ENCODE data around the gene LAMA4. TPM values are rescaled to one million over a fixed set of nuclear protein-coding genes. Genes with fewer than 3 reads are reported as not detected.

LAMA4 gene
- total RNA-seq, 1 donor from 2014 or later = 209 TPM

DNA sequence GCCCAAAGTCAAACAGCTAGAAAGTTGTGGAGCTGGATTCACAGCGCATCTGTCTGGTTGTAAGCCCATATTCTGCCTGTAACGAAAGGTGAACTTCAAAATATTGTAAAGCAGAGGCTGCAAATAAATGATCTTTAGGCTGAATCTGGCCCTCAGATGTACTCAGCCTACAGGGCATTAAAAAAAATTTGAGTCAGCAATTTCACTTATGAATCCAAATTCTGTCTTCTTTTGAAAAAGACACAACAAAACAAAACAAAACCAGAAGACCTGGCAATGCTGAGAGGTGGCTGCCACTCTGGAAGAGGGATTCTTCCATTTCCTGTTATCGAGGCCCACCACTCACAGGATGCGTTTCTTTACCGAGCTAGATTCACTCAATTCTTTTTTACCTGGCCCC is 7.1 kb downstream of the LAMA4 start:
- no peak for DNase-seq (ENCODE audit: extremely low spot score, unreplicated experiment)
- no peak overlapping the region for H3K4me3 Mint-ChIP-seq (ENCODE audit: unreplicated experiment)
- H3K27ac Mint-ChIP-seq (ENCODE audit: unreplicated experiment) = peak overlapping the region; percentile 86
- TF ChIP-seq, protein P1, sequence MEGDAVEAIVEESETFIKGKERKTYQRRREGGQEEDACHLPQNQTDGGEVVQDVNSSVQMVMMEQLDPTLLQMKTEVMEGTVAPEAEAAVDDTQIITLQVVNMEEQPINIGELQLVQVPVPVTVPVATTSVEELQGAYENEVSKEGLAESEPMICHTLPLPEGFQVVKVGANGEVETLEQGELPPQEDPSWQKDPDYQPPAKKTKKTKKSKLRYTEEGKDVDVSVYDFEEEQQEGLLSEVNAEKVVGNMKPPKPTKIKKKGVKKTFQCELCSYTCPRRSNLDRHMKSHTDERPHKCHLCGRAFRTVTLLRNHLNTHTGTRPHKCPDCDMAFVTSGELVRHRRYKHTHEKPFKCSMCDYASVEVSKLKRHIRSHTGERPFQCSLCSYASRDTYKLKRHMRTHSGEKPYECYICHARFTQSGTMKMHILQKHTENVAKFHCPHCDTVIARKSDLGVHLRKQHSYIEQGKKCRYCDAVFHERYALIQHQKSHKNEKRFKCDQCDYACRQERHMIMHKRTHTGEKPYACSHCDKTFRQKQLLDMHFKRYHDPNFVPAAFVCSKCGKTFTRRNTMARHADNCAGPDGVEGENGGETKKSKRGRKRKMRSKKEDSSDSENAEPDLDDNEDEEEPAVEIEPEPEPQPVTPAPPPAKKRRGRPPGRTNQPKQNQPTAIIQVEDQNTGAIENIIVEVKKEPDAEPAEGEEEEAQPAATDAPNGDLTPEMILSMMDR (IDR thresholded peaks at IDR 0.05) = no peak
- peaks cover 38% of the 10 kb centered on the region for H3K36me3 Mint-ChIP-seq (ENCODE audit: unreplicated experiment)
- no peaks in the 10 kb centered on the region for H3K27me3 Mint-ChIP-seq (ENCODE audit: unreplicated experiment)
- H3K4me1 Mint-ChIP-seq (ENCODE audit: unreplicated experiment) = peaks cover 77% of the 10 kb centered on the region
- H3K9me3 Mint-ChIP-seq (ENCODE audit: unreplicated experiment) = no peaks in the 10 kb centered on the region

DNA sequence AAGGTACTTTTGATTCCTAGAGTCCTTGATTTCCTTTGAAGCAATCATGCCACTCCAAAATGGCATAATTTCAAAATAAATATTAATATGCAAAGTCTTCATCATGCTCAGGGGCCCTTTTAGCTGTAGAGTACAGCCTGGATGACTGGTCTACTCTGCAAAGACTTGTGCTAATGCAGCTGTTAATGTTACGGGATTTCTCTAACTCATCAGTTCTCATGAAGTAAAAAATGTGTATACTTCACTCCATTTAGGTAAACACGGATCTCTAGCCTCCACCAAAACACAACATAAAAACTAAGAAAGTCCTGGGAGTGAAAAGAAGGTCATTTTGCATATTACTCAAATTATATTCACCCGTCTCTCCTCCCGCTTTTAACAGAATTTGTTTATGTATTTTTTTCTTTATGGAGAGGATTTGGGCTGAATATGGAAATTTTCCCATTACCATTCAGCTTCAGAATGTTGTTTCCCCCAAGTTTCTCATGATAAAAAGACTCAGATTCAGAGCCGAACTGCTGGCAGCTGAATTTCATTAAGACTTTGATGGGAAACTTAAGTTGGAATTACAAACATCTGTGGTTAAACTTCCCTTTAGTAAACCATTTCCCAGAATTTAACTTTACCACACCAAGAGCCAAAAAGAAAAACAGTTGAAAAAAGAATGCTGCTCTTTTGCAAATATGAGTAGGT is 8.7 kb downstream of the LAMA4 start:
- peaks cover 72% of the 10 kb centered on the region for H3K4me1 Mint-ChIP-seq (ENCODE audit: unreplicated experiment)
- no peaks in the 10 kb centered on the region for H3K27me3 Mint-ChIP-seq (ENCODE audit: unreplicated experiment)
- no peak for DNase-seq (ENCODE audit: extremely low spot score, unreplicated experiment)
- peak overlapping the region; percentile 86 for H3K27ac Mint-ChIP-seq (ENCODE audit: unreplicated experiment)
- TF ChIP-seq, protein P1 (IDR thresholded peaks at IDR 0.05) = no peak
- H3K9me3 Mint-ChIP-seq (ENCODE audit: unreplicated experiment) = no peaks in the 10 kb centered on the region
- H3K36me3 Mint-ChIP-seq (ENCODE audit: unreplicated experiment) = peaks cover 40% of the 10 kb centered on the region
- peak overlapping the region; percentile 19 for H3K4me3 Mint-ChIP-seq (ENCODE audit: unreplicated experiment)

DNA sequence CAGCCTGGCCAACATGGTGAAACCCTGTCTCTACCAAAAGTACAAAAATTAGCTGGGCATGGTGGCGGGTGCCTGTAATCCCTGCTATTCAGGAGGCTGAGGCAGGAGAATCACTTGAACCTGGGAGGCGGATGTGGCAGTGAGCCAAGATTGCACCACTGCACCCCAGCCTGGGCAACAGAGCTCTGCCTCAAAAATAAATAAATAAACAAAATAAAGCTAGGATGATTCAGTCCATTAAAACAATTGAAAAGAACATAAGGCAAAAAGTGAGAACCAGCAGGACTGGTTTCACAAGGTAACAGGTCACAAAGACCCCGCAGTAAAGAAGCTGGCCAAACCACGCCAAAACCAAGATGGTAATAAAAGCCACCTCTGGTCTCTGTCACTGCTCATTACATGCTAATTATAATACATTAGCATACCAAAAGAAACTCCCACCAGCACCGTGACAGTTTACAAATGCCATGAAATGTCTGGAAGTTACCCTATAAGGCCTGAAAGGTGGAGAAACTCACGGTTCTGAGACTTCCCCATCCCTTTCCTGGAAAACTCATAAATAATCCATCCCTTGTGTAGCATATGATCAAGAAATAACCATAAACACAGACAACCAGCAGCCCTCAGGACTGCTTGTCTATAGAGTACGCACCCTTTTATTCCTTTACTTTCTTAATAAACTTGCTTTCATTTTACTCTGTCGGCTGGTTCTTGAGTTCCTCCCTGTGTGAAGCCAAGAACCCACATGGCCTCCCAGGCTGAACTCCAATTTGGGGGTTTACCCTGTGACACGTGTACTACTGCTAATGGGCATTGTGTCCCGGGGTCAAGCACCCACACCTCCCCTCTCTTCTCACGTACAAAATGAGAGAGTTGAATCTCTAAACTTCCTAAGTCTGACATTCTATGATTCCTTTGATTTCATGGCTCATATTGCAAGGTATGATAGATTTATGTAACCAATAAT is 10.2 kb downstream of the LAMA4 start:
- TF ChIP-seq, protein P1 (IDR thresholded peaks at IDR 0.05) = no peak
- H3K36me3 Mint-ChIP-seq (ENCODE audit: unreplicated experiment) = peaks cover 40% of the 10 kb centered on the region
- peaks cover 63% of the 10 kb centered on the region for H3K4me1 Mint-ChIP-seq (ENCODE audit: unreplicated experiment)
- peak overlapping the region; percentile 86 for H3K27ac Mint-ChIP-seq (ENCODE audit: unreplicated experiment)
- H3K27me3 Mint-ChIP-seq (ENCODE audit: unreplicated experiment) = no peaks in the 10 kb centered on the region
- no peak for DNase-seq (ENCODE audit: extremely low spot score, unreplicated experiment)
- H3K4me3 Mint-ChIP-seq (ENCODE audit: unreplicated experiment) = no peak overlapping the region
- no peaks in the 10 kb centered on the region for H3K9me3 Mint-ChIP-seq (ENCODE audit: unreplicated experiment)

DNA sequence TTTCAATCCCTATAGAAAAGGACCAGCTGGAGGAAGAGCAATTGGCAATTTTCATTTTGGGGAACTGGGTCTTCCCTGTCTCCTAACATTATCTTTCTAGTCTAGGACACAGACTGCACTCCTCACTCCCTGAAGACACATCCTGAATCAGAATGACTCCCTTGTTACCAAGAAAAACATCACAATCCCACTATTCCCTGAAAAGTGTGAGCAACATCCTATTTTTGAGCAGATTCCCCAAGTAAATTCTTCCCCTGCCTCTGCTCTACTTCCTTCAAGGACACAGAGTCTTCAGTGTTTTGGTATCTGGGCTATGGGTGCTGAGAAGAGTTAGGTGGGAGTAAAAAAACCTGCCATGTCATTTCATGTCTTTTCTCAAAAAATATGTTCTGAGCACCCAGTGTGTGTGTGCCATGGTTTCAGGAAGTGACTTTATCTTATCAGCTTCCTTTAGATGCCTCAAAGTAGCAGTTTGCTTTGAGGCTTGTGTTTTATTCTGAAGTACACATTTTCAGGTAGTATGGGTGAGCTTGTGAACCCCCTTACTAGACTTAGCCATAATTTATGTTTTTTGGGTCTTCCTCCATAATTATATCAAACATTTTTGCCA is 12.4 kb downstream of the LAMA4 start:
- Mint-ChIP-seq H3K27me3 (ENCODE audit: unreplicated experiment) (no peaks in the 10 kb centered on the region), H3K36me3 (ENCODE audit: unreplicated experiment) (peaks cover 34% of the 10 kb centered on the region), H3K4me3 (ENCODE audit: unreplicated experiment) (no peak overlapping the region), H3K4me1 (ENCODE audit: unreplicated experiment) (peaks cover 58% of the 10 kb centered on the region), H3K27ac (ENCODE audit: unreplicated experiment) (no peak overlapping the region), H3K9me3 (ENCODE audit: unreplicated experiment) (no peaks in the 10 kb centered on the region)
- TF ChIP-seq, protein P1 (IDR thresholded peaks at IDR 0.05) = no peak
- no peak for DNase-seq (ENCODE audit: extremely low spot score, unreplicated experiment)

Data from osteocyte (in vitro differentiated cells).